OCI-LY3 (cell line): ENCODE measurements around the gene FLT1.

Experiments used
- CTCF ChIP-seq: fragments of 200-600, 300-600 bp; sonication (generic); IDR thresholded peaks from 2 replicates; pipeline ENCODE4 v1.5.1; 2014; ENCODE audit warnings: antibody characterized with exemption, low read length, low read depth
- EZH2phosphoT487 ChIP-seq: fragments of 200-600 bp; shearing (Covaris generic); IDR thresholded peaks from 2 replicates; pipeline ENCODE4 v1.6.1; 2018; ENCODE audit warnings: antibody characterized with exemption, mixed run types, low read depth

- no peak for TF ChIP-seq CTCF
- TF ChIP-seq EZH2phosphoT487 = no peak
These were observed 86.1 kb downstream of the FLT1 start for GRCh38 chr13:28408863-28409262.
